ENCODE measurements around the gene ADAM10. TPM values are rescaled to one million over a fixed set of nuclear protein-coding genes. Genes with fewer than 3 reads are reported as not detected.

The ADAM10 gene
- polyA plus RNA-seq, 1 donor (not counting 4 experiments of a cell fraction or from before 2014, with no cell fraction given), result 198 TPM

DNA sequence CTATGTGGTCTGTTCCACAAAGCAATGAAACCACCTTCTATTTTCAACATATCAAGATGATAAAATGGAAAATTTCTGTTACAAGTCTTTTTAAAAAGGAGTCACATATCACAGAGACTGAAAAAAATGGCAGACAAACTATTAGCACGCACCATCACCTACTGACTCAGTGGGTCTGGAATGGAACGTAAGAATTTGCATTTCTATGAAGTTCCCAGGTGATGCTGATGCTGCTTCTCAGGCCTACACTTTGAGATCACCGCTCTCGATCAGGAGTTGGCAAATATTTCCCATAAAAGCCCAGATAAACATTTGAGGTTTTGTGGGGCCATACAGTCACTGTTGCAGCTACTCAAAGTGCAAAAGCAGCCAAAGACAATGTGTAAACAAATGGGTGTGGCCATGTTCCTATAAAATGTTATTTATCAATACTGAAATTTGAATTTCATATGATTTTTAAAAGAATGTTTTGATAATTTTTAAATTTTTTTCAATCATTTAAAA, 142.9 kb downstream of the ADAM10 start:
- Histone ChIP-seq H3K36me3 (ENCODE audit: control insufficient read depth in 2 of 2, extremely low read depth in 1 of 2, insufficient read depth in 2 of 2, low read length in 2 of 2) (peaks cover 2 to 14% of the 10 kb centered on the region in 2 experiments), H3K9ac (ENCODE audit: control insufficient read depth, extremely low read depth, insufficient read depth, low read length) (no peak overlapping the region), H3K4me1 (ENCODE audit: control insufficient read depth, extremely low read depth, insufficient read depth, low read length) (no peaks in the 10 kb centered on the region), H3K79me2 (ENCODE audit: control insufficient read depth, insufficient read depth, low read length) (no peaks in the 10 kb centered on the region), H3K27me3 (ENCODE audit: control insufficient read depth, extremely low read depth, insufficient read depth, low read length) (no peaks in the 10 kb centered on the region), H4K20me1 (ENCODE audit: control insufficient read depth, extremely low read depth, insufficient read depth, low read length) (no peaks in the 10 kb centered on the region), H3K27ac (ENCODE audit: control insufficient read depth, insufficient read depth, low read length) (no peak overlapping the region), H3K9me1 (ENCODE audit: control insufficient read depth, extremely low read depth, insufficient read depth, low read length) (no peaks in the 10 kb centered on the region), H2AFZ (ENCODE audit: control insufficient read depth, low read length) (no peak overlapping the region), H3K4me2 (ENCODE audit: control insufficient read depth, extremely low read depth, insufficient read depth, low read depth, low read length) (no peak overlapping the region), H3K9me3 (ENCODE audit: control insufficient read depth, low read depth, low read length) (no peaks in the 10 kb centered on the region), H3K4me3 (ENCODE audit: control insufficient read depth in 2 of 3, extremely low read depth in 1 of 3, insufficient read depth in 2 of 3, low read depth in 1 of 3, low read length in 3 of 3) (no peak overlapping the region)
- DNase-seq (ENCODE audit: low read depth, low spot score) (no peak), FAIRE-seq (no peak)
- TF ChIP-seq, protein P1, sequence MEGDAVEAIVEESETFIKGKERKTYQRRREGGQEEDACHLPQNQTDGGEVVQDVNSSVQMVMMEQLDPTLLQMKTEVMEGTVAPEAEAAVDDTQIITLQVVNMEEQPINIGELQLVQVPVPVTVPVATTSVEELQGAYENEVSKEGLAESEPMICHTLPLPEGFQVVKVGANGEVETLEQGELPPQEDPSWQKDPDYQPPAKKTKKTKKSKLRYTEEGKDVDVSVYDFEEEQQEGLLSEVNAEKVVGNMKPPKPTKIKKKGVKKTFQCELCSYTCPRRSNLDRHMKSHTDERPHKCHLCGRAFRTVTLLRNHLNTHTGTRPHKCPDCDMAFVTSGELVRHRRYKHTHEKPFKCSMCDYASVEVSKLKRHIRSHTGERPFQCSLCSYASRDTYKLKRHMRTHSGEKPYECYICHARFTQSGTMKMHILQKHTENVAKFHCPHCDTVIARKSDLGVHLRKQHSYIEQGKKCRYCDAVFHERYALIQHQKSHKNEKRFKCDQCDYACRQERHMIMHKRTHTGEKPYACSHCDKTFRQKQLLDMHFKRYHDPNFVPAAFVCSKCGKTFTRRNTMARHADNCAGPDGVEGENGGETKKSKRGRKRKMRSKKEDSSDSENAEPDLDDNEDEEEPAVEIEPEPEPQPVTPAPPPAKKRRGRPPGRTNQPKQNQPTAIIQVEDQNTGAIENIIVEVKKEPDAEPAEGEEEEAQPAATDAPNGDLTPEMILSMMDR (optimal IDR thresholded peaks at IDR 0.05 in 1 of 3, IDR thresholded peaks at IDR 0.05 in 1 of 3, conservative IDR thresholded peaks at IDR 0.05 in 1 of 3; ENCODE audit: extremely low read depth in 1 of 3, insufficient read depth in 2 of 3, low read length in 3 of 3), result no peak
- TF ChIP-seq EZH2 (IDR thresholded peaks at IDR 0.05; ENCODE audit: low read length), result no peak
- dilution Hi-C loops (cut with MboI; ENCODE audit: extremely low pct_ligation_motif_present, low sequenced_read_pairs), result no loop called here

DNA sequence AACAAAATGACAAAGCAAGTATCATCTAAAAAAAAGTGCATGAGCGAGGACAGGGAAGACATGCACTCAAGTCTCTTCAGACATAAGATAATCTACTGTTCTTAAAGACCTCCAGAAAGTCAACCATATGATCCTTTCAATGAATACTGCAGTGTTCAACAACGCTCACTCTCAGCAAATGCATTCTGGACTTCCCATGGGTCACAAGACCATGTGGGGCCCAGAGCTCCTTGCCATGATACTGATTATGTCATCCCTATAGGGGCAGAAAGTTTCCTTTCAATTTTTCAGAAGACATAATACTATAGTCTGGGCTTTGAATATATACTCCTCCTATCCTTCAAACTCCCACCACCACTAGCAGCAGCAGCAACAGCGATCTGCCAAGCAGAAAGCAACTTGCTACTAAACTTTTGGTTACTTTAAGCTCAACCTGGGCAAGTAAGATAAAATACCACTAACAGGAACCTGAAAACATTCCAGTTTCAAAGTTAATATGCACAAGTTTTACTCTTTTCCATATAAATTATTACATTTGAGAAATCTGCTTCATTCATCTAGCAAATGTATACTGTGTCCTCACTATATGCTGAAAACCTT, 143.5 kb downstream of the ADAM10 start:
- Histone ChIP-seq H3K4me2 (ENCODE audit: control insufficient read depth, extremely low read depth, insufficient read depth, low read depth, low read length) (no peak overlapping the region), H3K9me1 (ENCODE audit: control insufficient read depth, extremely low read depth, insufficient read depth, low read length) (no peaks in the 10 kb centered on the region), H3K27ac (ENCODE audit: control insufficient read depth, insufficient read depth, low read length) (no peak overlapping the region), H3K9ac (ENCODE audit: control insufficient read depth, extremely low read depth, insufficient read depth, low read length) (no peak overlapping the region), H2AFZ (ENCODE audit: control insufficient read depth, low read length) (no peak overlapping the region), H3K4me1 (ENCODE audit: control insufficient read depth, extremely low read depth, insufficient read depth, low read length) (no peaks in the 10 kb centered on the region), H3K36me3 (ENCODE audit: control insufficient read depth in 2 of 2, extremely low read depth in 1 of 2, insufficient read depth in 2 of 2, low read length in 2 of 2) (peaks cover 2 to 12% of the 10 kb centered on the region in 2 experiments), H3K27me3 (ENCODE audit: control insufficient read depth, extremely low read depth, insufficient read depth, low read length) (no peaks in the 10 kb centered on the region), H3K9me3 (ENCODE audit: control insufficient read depth, low read depth, low read length) (no peaks in the 10 kb centered on the region), H4K20me1 (ENCODE audit: control insufficient read depth, extremely low read depth, insufficient read depth, low read length) (no peaks in the 10 kb centered on the region), H3K4me3 (ENCODE audit: control insufficient read depth in 2 of 3, extremely low read depth in 1 of 3, insufficient read depth in 2 of 3, low read depth in 1 of 3, low read length in 3 of 3) (no peak overlapping the region), H3K79me2 (ENCODE audit: control insufficient read depth, insufficient read depth, low read length) (no peaks in the 10 kb centered on the region)
- no peak for TF ChIP-seq EZH2 (IDR thresholded peaks at IDR 0.05; ENCODE audit: low read length)
- TF ChIP-seq, protein P1 (optimal IDR thresholded peaks at IDR 0.05 in 1 of 3, IDR thresholded peaks at IDR 0.05 in 1 of 3, conservative IDR thresholded peaks at IDR 0.05 in 1 of 3; ENCODE audit: extremely low read depth in 1 of 3, insufficient read depth in 2 of 3, low read length in 3 of 3), result no peak
- dilution Hi-C loops (cut with MboI; ENCODE audit: extremely low pct_ligation_motif_present, low sequenced_read_pairs), result no loop called here
- DNase-seq (ENCODE audit: low read depth, low spot score) (no peak), FAIRE-seq (no peak)
